Spleen (tissue), 11 donors: ENCODE data around the gene PPP6R3. TPM values are rescaled to one million over a fixed set of nuclear protein-coding genes. Genes with fewer than 3 reads are reported as not detected.

Source experiments
- DNase-seq: peaks from one replicate; pipeline ENCODE4 v3.0.0-alpha.2; 2020
- H3K27ac ChIP-seq, 8 donors: fragments of 200-600 bp; sonication (generic) in 7 of 8; 1 replicate in 4 of 8; 2 replicates in 4 of 8; pipeline versions ENCODE4 v1.5.0 to v1.8.0; 2016 to 2021; ENCODE audit warnings: inconsistent platforms in 4 of 8, mild to moderate bottlenecking in 4 of 8, moderate library complexity in 1 of 8
- H3K27me3 ChIP-seq, 7 donors: fragments of 200-600 bp; sonication (generic) in 6 of 7; replicated peaks in 1 of 7; 1 replicate in 4 of 7; 2 replicates in 3 of 7; pipeline versions ENCODE4 v1.5.0 to v1.8.0; 2016 to 2021; ENCODE audit warnings: inconsistent platforms in 3 of 7, mild to moderate bottlenecking in 1 of 7
- H3K36me3 ChIP-seq, 6 donors: fragments of 200-600 bp; sonication (generic) in 5 of 6; 1 replicate in 4 of 6; 2 replicates in 2 of 6; pipeline versions ENCODE4 v1.5.0 to v1.8.0; 2016 to 2021; ENCODE audit warnings: inconsistent platforms in 2 of 6
- H3K4me1 ChIP-seq, 6 donors: fragments of 200-600 bp; sonication (generic) in 5 of 6; 1 replicate in 3 of 6; 2 replicates in 3 of 6; pipeline versions ENCODE4 v1.5.0 to v1.8.0; 2016 to 2021; ENCODE audit warnings: inconsistent platforms in 3 of 6
- H3K4me3 ChIP-seq, 8 donors: fragments of 200-600 bp; sonication (generic) in 7 of 8; 1 replicate in 4 of 8; 2 replicates in 4 of 8; pipeline versions ENCODE4 v1.5.0 to v1.8.0; 2016 to 2021; ENCODE audit warnings: inconsistent platforms in 4 of 8, mild to moderate bottlenecking in 4 of 8, moderate library complexity in 2 of 8
- H3K9me3 ChIP-seq, 8 donors: fragments of 200-600 bp; sonication (generic) in 7 of 8; 1 replicate in 4 of 8; 2 replicates in 4 of 8; pipeline versions ENCODE4 v1.5.0 to v1.8.0; 2016 to 2021; ENCODE audit warnings: inconsistent platforms in 4 of 8
- POLR2A ChIP-seq, 3 donors: fragments of 450-650 bp; IDR thresholded peaks; one replicate each; pipeline ENCODE4 v1.5.1; 2017; ENCODE audit warnings: antibody characterized with exemption in 3 of 3, mild to moderate bottlenecking in 1 of 3
- POLR2AphosphoS5 ChIP-seq, 3 donors: sonication (generic); formaldehyde crosslinking; IDR thresholded peaks; one replicate each; pipeline ENCODE4 v1.5.1; 2017; ENCODE audit warnings: antibody characterized with exemption in 3 of 3
- WGBS, 5 donors: extraction: QIAGEN DNeasy Blood & Tissue Kit in 3 of 5; methylation state at CpG; one replicate each; pipeline versions ENCODE4 v1.1.5 to v1.1.7; 2013 to 2018; 5-methylcytosine and 5-hydroxymethylcytosine counted together
- intact Hi-C: fragments of 100-400 bp; cut with DNase I; formaldehyde crosslinking; loops from one replicate; pipeline ENCODE4 v1.15.0; 2023; ENCODE audit warnings: low total_unique reads
- polyA plus RNA-seq, 3 donors: library from polyadenylated mRNA; stranded (reverse); fragments of 200-250 nt; gene quantifications; one replicate each; pipeline ENCODE4 v1.2.1, GENCODE V29; 2013
- small RNA-seq, 4 donors: library from RNA; depleted of rRNA; stranded (forward); fragments of <200 nt; gene quantifications; one replicate each; pipeline ENCODE3, GENCODE V24; 2016
- total RNA-seq, 7 donors: library from RNA; depleted of rRNA in 3 of 7; stranded (reverse); fragments of >200 nt in 3 of 7; fragmentation: NEBNext Ultra II Directional in 4 of 7; extraction: Animal tissue kit (Norgen Biotek cat#: 25700) in 4 of 7; gene quantifications; one replicate each; pipeline versions ENCODE4 v1.1.0 to v1.2.1, GENCODE V29; 2016 to 2021
- TF ChIP-seq, protein P1 (sequence below), 11 experiments: fragments of 200-600 bp in 7 of 11; fragments of 450-650 bp in 4 of 11; sonication (generic) in 4 of 11; IDR thresholded peaks in 8 of 11; conservative IDR thresholded peaks in 3 of 11; 1 replicate in 7 of 11; 2 replicates in 4 of 11; pipeline versions ENCODE4 v1.4.0 to v1.8.0; 2016 to 2021; ENCODE audit warnings: antibody characterized with exemption in 11 of 11, inconsistent platforms in 4 of 11, mild to moderate bottlenecking in 1 of 11
- donor health status: healthy with polysubstance abuse.
- donor health status: DM: no; HTN: no; CAD: no; lungs with moderate emphysema.
- donor health status: DM: no; HTN: no; CAD: no.
- donor health status: Bipolar disorder and iron deficiency.
- donor health status: healthy.
- donor health status: DM: no; HTN: no; CAD: no.
- donor health status: DM: yes; HTN: yes; CAD: no.

Gene PPP6R3
- total and polyA plus RNA-seq, 10 donors = 23.9 to 178 (median 122) TPM

DNA sequence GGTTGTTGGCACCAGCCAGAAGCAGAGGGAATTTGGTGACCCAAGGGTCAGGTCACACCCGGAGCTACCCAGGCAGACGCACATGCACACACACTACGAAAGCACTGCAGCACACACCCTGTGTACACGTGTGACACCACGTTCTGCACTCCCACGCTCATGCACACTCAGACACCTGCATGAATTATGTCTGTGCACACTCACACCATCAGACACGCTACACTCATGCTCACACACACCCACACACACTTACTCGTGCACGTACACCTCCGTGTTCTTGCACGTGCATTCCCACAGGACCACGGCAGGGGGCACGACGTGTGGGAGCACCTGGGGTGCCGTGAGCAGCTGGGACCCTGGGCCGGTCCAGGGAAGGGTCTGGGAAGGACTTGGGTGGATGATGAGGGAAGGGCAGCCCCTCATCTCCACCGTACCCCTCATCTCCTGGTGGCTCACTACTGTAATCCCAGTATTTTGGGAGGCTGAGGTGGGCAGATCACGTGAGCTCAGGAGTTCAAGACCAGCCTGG, 203.0 kb downstream of the PPP6R3 start:
- Histone ChIP-seq H3K4me1 (no peaks in the 10 kb centered on the region), H3K27me3 (peaks cover 0 to 49% (median 0%) of the 10 kb centered on the region in 7 donors), H3K27ac (no peak overlapping the region), H3K4me3 (no peak overlapping the region), H3K9me3 (no peaks in the 10 kb centered on the region), H3K36me3 (no peaks in the 10 kb centered on the region)
- 86 to 95% (median 91%) methylated on average over 18 of the region's 18 CpGs for WGBS, 5 donors
- intact Hi-C loops = no loop called here
- TF ChIP-seq, protein P1, sequence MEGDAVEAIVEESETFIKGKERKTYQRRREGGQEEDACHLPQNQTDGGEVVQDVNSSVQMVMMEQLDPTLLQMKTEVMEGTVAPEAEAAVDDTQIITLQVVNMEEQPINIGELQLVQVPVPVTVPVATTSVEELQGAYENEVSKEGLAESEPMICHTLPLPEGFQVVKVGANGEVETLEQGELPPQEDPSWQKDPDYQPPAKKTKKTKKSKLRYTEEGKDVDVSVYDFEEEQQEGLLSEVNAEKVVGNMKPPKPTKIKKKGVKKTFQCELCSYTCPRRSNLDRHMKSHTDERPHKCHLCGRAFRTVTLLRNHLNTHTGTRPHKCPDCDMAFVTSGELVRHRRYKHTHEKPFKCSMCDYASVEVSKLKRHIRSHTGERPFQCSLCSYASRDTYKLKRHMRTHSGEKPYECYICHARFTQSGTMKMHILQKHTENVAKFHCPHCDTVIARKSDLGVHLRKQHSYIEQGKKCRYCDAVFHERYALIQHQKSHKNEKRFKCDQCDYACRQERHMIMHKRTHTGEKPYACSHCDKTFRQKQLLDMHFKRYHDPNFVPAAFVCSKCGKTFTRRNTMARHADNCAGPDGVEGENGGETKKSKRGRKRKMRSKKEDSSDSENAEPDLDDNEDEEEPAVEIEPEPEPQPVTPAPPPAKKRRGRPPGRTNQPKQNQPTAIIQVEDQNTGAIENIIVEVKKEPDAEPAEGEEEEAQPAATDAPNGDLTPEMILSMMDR (IDR thresholded peaks at IDR 0.05 in 8 of 11, conservative IDR thresholded peaks at IDR 0.05 in 3 of 11) = no peak
- TF ChIP-seq POLR2AphosphoS5 (IDR thresholded peaks at IDR 0.05) = no peak
- no peak for TF ChIP-seq POLR2A (IDR thresholded peaks at IDR 0.05)
- DNase-seq = peak; percentile 39

DNA sequence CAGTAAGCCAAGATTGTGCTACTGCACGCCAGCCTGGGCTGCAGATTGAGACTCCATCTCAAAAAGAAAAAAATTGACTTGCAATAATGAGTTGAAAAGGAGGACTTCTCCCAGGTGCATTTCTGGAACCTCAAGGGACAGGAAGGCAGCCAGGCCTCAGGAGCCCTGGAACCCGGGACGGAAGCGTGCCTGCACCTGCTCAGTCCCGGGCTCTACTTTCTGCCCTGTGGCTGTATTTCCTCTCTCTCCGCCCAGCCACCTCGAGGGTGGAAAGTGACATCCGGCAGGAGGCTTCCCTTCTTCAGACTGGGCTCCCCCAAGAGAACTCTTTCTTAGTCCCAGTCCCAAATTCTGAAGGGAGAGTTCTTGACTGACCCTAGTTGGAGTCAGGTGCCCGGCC, 203.6 kb downstream of the PPP6R3 start:
- H3K9me3 ChIP-seq = no peaks in the 10 kb centered on the region
- H3K27ac ChIP-seq = no peak overlapping the region
- 72 to 89% (median 80%) methylated on average over 9 of the region's 9 CpGs for WGBS, 5 donors
- no peaks in the 10 kb centered on the region for H3K4me1 ChIP-seq
- H3K4me3 ChIP-seq = no peak overlapping the region
- TF ChIP-seq POLR2A (IDR thresholded peaks at IDR 0.05) (no peak), POLR2AphosphoS5 (IDR thresholded peaks at IDR 0.05) (no peak)
- TF ChIP-seq, protein P1 (IDR thresholded peaks at IDR 0.05 in 8 of 11, conservative IDR thresholded peaks at IDR 0.05 in 3 of 11) = no peak
- intact Hi-C loops = no loop called here
- H3K36me3 ChIP-seq = no peaks in the 10 kb centered on the region
- H3K27me3 ChIP-seq = peaks cover 0 to 51% (median 0%) of the 10 kb centered on the region in 7 donors
- peak; percentile 8 for DNase-seq

DNA sequence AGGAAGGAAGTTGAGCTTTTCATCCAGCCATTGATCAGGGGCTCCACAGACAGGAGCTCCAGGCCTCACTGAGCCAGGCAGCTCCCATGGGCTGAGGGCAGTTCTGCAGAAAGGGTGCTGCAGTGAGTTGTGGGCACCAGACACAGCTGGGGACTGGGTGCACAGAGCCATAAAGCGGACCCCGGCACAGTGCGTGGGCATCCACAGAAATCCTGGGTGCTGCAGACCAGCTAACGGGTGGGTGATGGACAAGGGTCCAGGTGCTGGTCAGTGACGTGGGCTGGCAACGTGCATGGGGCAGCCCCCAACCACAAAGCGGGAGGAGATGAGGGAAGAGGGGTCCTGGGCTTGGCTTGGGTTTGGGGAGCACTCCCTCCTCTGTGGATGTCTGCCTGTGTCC, 204.4 kb downstream of the PPP6R3 start:
- no peaks in the 10 kb centered on the region for H3K36me3 ChIP-seq

More for the DNA sequence above, 204.4 kb downstream of the PPP6R3 start:
- intact Hi-C loops = no loop called here
- TF ChIP-seq POLR2AphosphoS5 (IDR thresholded peaks at IDR 0.05) (no peak), POLR2A (IDR thresholded peaks at IDR 0.05) (no peak)
- TF ChIP-seq, protein P1 (IDR thresholded peaks at IDR 0.05 in 8 of 11, conservative IDR thresholded peaks at IDR 0.05 in 3 of 11) = no peak
- H3K27ac ChIP-seq = no peak overlapping the region
- DNase-seq = peak; percentile 34
- no peak overlapping the region for H3K4me3 ChIP-seq
- H3K9me3 ChIP-seq = no peaks in the 10 kb centered on the region
- 83 to 95% (median 89%) methylated on average over 7 of the region's 7 CpGs; no CpG with 5 or more reads in 1 of the 5 donors for WGBS, 5 donors
- peaks cover 0 to 59% (median 0%) of the 10 kb centered on the region in 7 donors for H3K27me3 ChIP-seq
- H3K4me1 ChIP-seq = no peaks in the 10 kb centered on the region

Small RNA genes lying within 50 kb of the gene (small RNA-seq; reads per million reads assigned to genes)
- 0 reads per million in 4 donors for gene NDUFA3P2

Other genes starting within 250 kb of the PPP6R3 start
- 10 to 100 TPM; 39.6 to 52.8 (median 42.3) TPM for gene KMT5B, start 247.5 kb upstream of the PPP6R3 start, total RNA-seq
- 10 to 100 TPM; 12.3 to 16.7 (median 15.7) TPM for gene KMT5B, start 247.5 kb upstream of the PPP6R3 start, polyA plus RNA-seq
- 10 to 100 TPM; 17.4 to 36.0 (median 25.9) TPM for gene C11orf24, start 188.8 kb upstream of the PPP6R3 start, total RNA-seq
- 10 to 100 TPM; 15.9 to 22.1 (median 17.9) TPM for gene C11orf24, start 188.8 kb upstream of the PPP6R3 start, polyA plus RNA-seq
- gene LRP5, start 148.2 kb upstream of the PPP6R3 start, total RNA-seq = 10 to 100 TPM; 11.6 to 21.8 (median 17.8) TPM
- 1 to 10 TPM; 3.9 to 7.2 (median 5.6) TPM for gene LRP5, start 148.2 kb upstream of the PPP6R3 start, polyA plus RNA-seq
- gene GAL, start 223.8 kb downstream of the PPP6R3 start, total RNA-seq = not detected
- not detected for gene GAL, start 223.8 kb downstream of the PPP6R3 start, polyA plus RNA-seq